GM18868 (cell line): ENCODE results near the gene TOPORS.
"Not testable (repeated sequence)": the region's sequence is repeated elsewhere in the genome, so short reads cannot be mapped to it uniquely, and the experiment has no call there.

Source experiments
- ATAC-seq: cut with Tn5 transposase; IDR thresholded peaks from one replicate; pipeline ENCODE4 v1.9.1; 2021; ENCODE audit warnings: mild to moderate bottlenecking, moderate library complexity; ENCODE audit not compliant: unreplicated experiment

The TOPORS gene

GRCh38 chr9:32552172-32552872 lies at the start of gene TOPORS, which contains the start of gene SMIM27:
Gene TOPORS (minus strand): TSS chr9:32552586. CDS start chr9:32552436, 150 bp downstream.
Gene SMIM27 (plus strand): TSS chr9:32552327. CDS start chr9:32552435, 108 bp downstream.
- peak; percentile 75 for ATAC-seq

- not testable (repeated sequence) for ATAC-seq
Observed at GRCh38 chr9:32599021-32599420, 46.6 kb upstream of the TOPORS start.

GRCh38 chr9:32596936-32597335 lies 44.5 kb upstream of the TOPORS start:
- ATAC-seq, result no peak

GRCh38 chr9:32596096-32596865 lies 43.9 kb upstream of the TOPORS start:
- no peak for ATAC-seq

- no peak for ATAC-seq
Observed at GRCh38 chr9:32590898-32591297, 38.5 kb upstream of the TOPORS start.

GRCh38 chr9:32590476-32590875 lies 38.1 kb upstream of the TOPORS start:
- no peak for ATAC-seq

GRCh38 chr9:32589083-32589723 lies 36.8 kb upstream of the TOPORS start:
- peak; percentile 76 for ATAC-seq

GRCh38 chr9:32587901-32588300 lies 35.5 kb upstream of the TOPORS start:
- ATAC-seq, result peak; percentile 72

- ATAC-seq, result no peak
Observed at GRCh38 chr9:32584784-32585183, 32.4 kb upstream of the TOPORS start.

- peak; percentile 53 for ATAC-seq
Observed at GRCh38 chr9:32581512-32582143, 29.2 kb upstream of the TOPORS start.

GRCh38 chr9:32580631-32581300 lies 28.4 kb upstream of the TOPORS start:
- ATAC-seq, result no peak

GRCh38 chr9:32579706-32580331 lies 27.4 kb upstream of the TOPORS start:
- ATAC-seq, result peak; percentile 55

- ATAC-seq, result no peak
Observed at GRCh38 chr9:32578976-32579375, 26.6 kb upstream of the TOPORS start.

GRCh38 chr9:32577316-32577715 lies 24.9 kb upstream of the TOPORS start:
- no peak for ATAC-seq

- no peak for ATAC-seq
Observed at GRCh38 chr9:32574858-32575257, 22.5 kb upstream of the TOPORS start.

- no peak for ATAC-seq
Observed at GRCh38 chr9:32573821-32574220, 21.4 kb upstream of the TOPORS start.

- ATAC-seq, result peak; percentile 84
Observed at GRCh38 chr9:32572900-32573523, 20.6 kb upstream of the TOPORS start, which contains the start of gene NDUFB6. Gene NDUFB6 (minus strand): TSS chr9:32573159. CDS start chr9:32573060, 99 bp downstream.

GRCh38 chr9:32571969-32572899 lies 19.8 kb upstream of the TOPORS start:
- ATAC-seq, result peak; percentile 89
